H1 (cell line): ENCODE measurements around the gene TMPRSS13. TPM values are rescaled to one million over a fixed set of nuclear protein-coding genes. Genes with fewer than 3 reads are reported as not detected.
A peak's percentile ranks its signal among the peaks of the same experiment; 100 is the strongest.

Experiments
- CTCF ChIA-PET: fragments of 300-600 bp; sonication (Branson Sonifier 250); formaldehyde crosslinking; loops from one replicate; lab custom pipeline; 2021; ENCODE audit not compliant: partially characterized antibody; lab: Charles Lee
- POLR2A ChIA-PET: fragments of 300-600 bp; sonication (Branson Sonifier 250); formaldehyde crosslinking; loops from one replicate; lab custom pipeline; 2021; ENCODE audit warnings: inconsistent platforms; ENCODE audit not compliant: partially characterized antibody; lab: Charles Lee
- DNase-seq, 2 experiments: peaks; one replicate each; pipeline versions ENCODE4 v3.0.0 to v3.0.0-alpha.2; 2010 to 2022; ENCODE audit warnings: low spot score in 2 of 2, low read depth in 1 of 2, mixed read lengths in 1 of 2
- FAIRE-seq: peaks from 2 replicates; lab custom pipeline; 2011; peaks lifted over from hg19 to GRCh38; lab: Jason Lieb, UNC
- H2AFZ ChIP-seq: 2 replicates; pipeline ENCODE4 v1.8.1; 2012; ENCODE audit warnings: low read length, inconsistent platforms
- H2AK5ac ChIP-seq: 2 replicates; pipeline ENCODE4 v1.6.1; 2013; ENCODE audit warnings: low read depth, low read length
- H2BK120ac ChIP-seq: replicated peaks from 2 replicates; pipeline ENCODE3; 2013; ENCODE audit warnings: low read depth, low read length, inconsistent platforms
- H2BK12ac ChIP-seq: 2 replicates; pipeline ENCODE4 v1.6.1; 2013; ENCODE audit warnings: low read depth, low read length
- H2BK15ac ChIP-seq: 2 replicates; pipeline ENCODE4 v1.6.1; 2013; ENCODE audit warnings: low read length
- H2BK20ac ChIP-seq: 2 replicates; pipeline ENCODE4 v1.6.1; 2013; ENCODE audit warnings: low read length
- H2BK5ac ChIP-seq: 2 replicates; pipeline ENCODE4 v1.6.1; 2013; ENCODE audit warnings: low read depth, low read length
- H3K14ac ChIP-seq: 2 replicates; pipeline ENCODE4 v1.6.1; 2013; ENCODE audit warnings: inconsistent platforms; ENCODE audit not compliant: insufficient read length
- H3K18ac ChIP-seq: 2 replicates; pipeline ENCODE4 v1.6.1; 2013; ENCODE audit warnings: low read length; ENCODE audit errors: extremely low read depth
- H3K23ac ChIP-seq: 2 replicates; pipeline ENCODE4 v1.6.1; 2013; ENCODE audit warnings: inconsistent platforms; ENCODE audit not compliant: insufficient read length
- H3K23me2 ChIP-seq: 2 replicates; pipeline ENCODE4 v1.6.1; 2013; ENCODE audit warnings: low read depth, low read length
- H3K27ac ChIP-seq: 2 replicates; pipeline ENCODE4 v1.6.1; 2011; ENCODE audit warnings: low read depth, low read length, inconsistent platforms
- H3K27me3 ChIP-seq, 4 experiments: replicated peaks in 1 of 4; 1 replicate in 1 of 4; 2 replicates in 3 of 4; pipeline versions ENCODE4 v1.6.1 to v1.8.1; 2011 to 2013; ENCODE audit warnings: low read length in 3 of 4, mild to moderate bottlenecking in 3 of 4, inconsistent platforms in 2 of 4, mixed read lengths in 2 of 4, moderate library complexity in 1 of 4; ENCODE audit not compliant: control insufficient read depth in 3 of 4, insufficient read depth in 3 of 4; ENCODE audit errors: extremely low read depth in 1 of 4
- H3K36me3 ChIP-seq, 4 experiments: 2 replicates each; pipeline versions ENCODE4 v1.6.1 to v1.8.1; 2011 to 2013; ENCODE audit warnings: mild to moderate bottlenecking in 4 of 4, low read length in 3 of 4, moderate library complexity in 2 of 4, control low read depth in 1 of 4, inconsistent platforms in 1 of 4; ENCODE audit not compliant: insufficient read depth in 4 of 4, control insufficient read depth in 2 of 4
- H3K4ac ChIP-seq: replicated peaks from 2 replicates; pipeline ENCODE3; 2013; ENCODE audit warnings: low read length, low read depth, mixed read lengths, inconsistent platforms; ENCODE audit not compliant: insufficient read length
- H3K4me1 ChIP-seq, 4 experiments: replicated peaks in 1 of 4; 1 replicate in 1 of 4; 2 replicates in 3 of 4; pipeline versions ENCODE4 v1.6.1 to v1.8.1; 2011 to 2013; ENCODE audit warnings: low read length in 3 of 4, inconsistent platforms in 2 of 4, mixed read lengths in 1 of 4; ENCODE audit not compliant: insufficient read depth in 4 of 4, control insufficient read depth in 3 of 4
- H3K4me2 ChIP-seq, 2 experiments: 2 replicates each; pipeline versions ENCODE4 v1.6.1 to v1.8.1; 2011 to 2013; ENCODE audit warnings: low read depth in 2 of 2, low read length in 2 of 2, control low read depth in 1 of 2, inconsistent platforms in 1 of 2, mild to moderate bottlenecking in 1 of 2; ENCODE audit not compliant: insufficient read depth in 1 of 2
- H3K4me3 ChIP-seq, 4 experiments: fragments of 200-600, 300-600 bp in 1 of 4; sonication (generic), shearing (Covaris generic), sonication (Bioruptor Twin) in 1 of 4; 2 replicates each; pipeline versions ENCODE4 v1.5.1 to v1.8.1; 2011 to 2016; ENCODE audit warnings: low read length in 4 of 4, low read depth in 3 of 4, control low read depth in 2 of 4, inconsistent platforms in 2 of 4, mild to moderate bottlenecking in 2 of 4, mixed read lengths in 1 of 4, moderate library complexity in 1 of 4; ENCODE audit not compliant: insufficient read depth in 2 of 4; ENCODE audit errors: extremely low read depth in 1 of 4
- H3K56ac ChIP-seq: replicated peaks from 2 replicates; pipeline ENCODE3; 2013; ENCODE audit warnings: low read depth, mild to moderate bottlenecking, mixed read lengths, low read length, inconsistent platforms; ENCODE audit not compliant: insufficient read length
- H3K79me1 ChIP-seq: 2 replicates; pipeline ENCODE4 v1.6.1; 2013; ENCODE audit warnings: low read depth, low read length, control low read depth
- H3K79me2 ChIP-seq, 2 experiments: 2 replicates each; pipeline versions ENCODE4 v1.6.1 to v1.8.1; 2012 to 2013; ENCODE audit warnings: low read length in 2 of 2, mild to moderate bottlenecking in 2 of 2, inconsistent platforms in 1 of 2; ENCODE audit not compliant: insufficient read depth in 2 of 2, control insufficient read depth in 1 of 2
- H3K9ac ChIP-seq, 4 experiments: replicated peaks in 1 of 4; 1 replicate in 1 of 4; 2 replicates in 3 of 4; pipeline versions ENCODE4 v1.6.1 to v1.8.1; 2011 to 2013; ENCODE audit warnings: low read depth in 3 of 4, low read length in 3 of 4, control low read depth in 2 of 4, mild to moderate bottlenecking in 2 of 4, moderate library complexity in 2 of 4, inconsistent platforms in 1 of 4; ENCODE audit errors: extremely low read depth in 1 of 4
- H3K9me3 ChIP-seq, 2 experiments: 2 replicates each; pipeline versions ENCODE4 v1.6.1 to v1.8.1; 2012 to 2013; ENCODE audit warnings: mild to moderate bottlenecking in 2 of 2, moderate library complexity in 2 of 2, control low read depth in 1 of 2, inconsistent platforms in 1 of 2, low read depth in 1 of 2, low read length in 1 of 2, mixed read lengths in 1 of 2; ENCODE audit not compliant: insufficient read depth in 2 of 2
- H4K20me1 ChIP-seq, 2 experiments: replicated peaks in 1 of 2; 2 replicates each; pipeline versions ENCODE3 to v1.8.1; 2011 to 2013; ENCODE audit warnings: inconsistent platforms in 2 of 2, low read length in 2 of 2, mild to moderate bottlenecking in 1 of 2; ENCODE audit not compliant: insufficient read depth in 2 of 2, control insufficient read depth in 1 of 2
- H4K5ac ChIP-seq: 2 replicates; pipeline ENCODE4 v1.6.1; 2013; ENCODE audit warnings: low read length, low read depth, mixed read lengths, inconsistent platforms; ENCODE audit not compliant: insufficient read length
- H4K8ac ChIP-seq: 2 replicates; pipeline ENCODE4 v1.8.0; 2013; ENCODE audit warnings: mild to moderate bottlenecking, moderate library complexity, low read length, inconsistent platforms; ENCODE audit not compliant: insufficient read depth; ENCODE audit errors: extremely low read depth
- H4K91ac ChIP-seq: replicated peaks from 2 replicates; pipeline ENCODE3; 2013; ENCODE audit warnings: low read length, mixed read lengths, inconsistent platforms; ENCODE audit not compliant: insufficient read length
- CHD2 ChIP-seq: IDR thresholded peaks from 2 replicates; pipeline ENCODE4 v1.6.1; 2012; ENCODE audit warnings: low read length, improper control_type of control experiment
- CREB1 ChIP-seq: IDR thresholded peaks from 2 replicates; pipeline ENCODE4 v1.6.1; 2012; ENCODE audit warnings: inconsistent platforms
- HDAC2 ChIP-seq, 2 experiments: fragments of 300-600 bp in 1 of 2; sonication (generic) in 1 of 2; IDR thresholded peaks; 2 replicates each; pipeline ENCODE4 v1.6.1; 2011 to 2012; ENCODE audit warnings: low read depth in 2 of 2, low read length in 2 of 2, mild to moderate bottlenecking in 2 of 2, moderate library complexity in 2 of 2, borderline replicate concordance in 1 of 2, inconsistent platforms in 1 of 2
- KDM4A ChIP-seq: IDR thresholded peaks from one replicate; pipeline ENCODE4 v1.7.1; 2012; ENCODE audit warnings: low read depth, mild to moderate bottlenecking, moderate library complexity, low read length, inconsistent platforms; ENCODE audit not compliant: severe bottlenecking
- NRF1 ChIP-seq: IDR thresholded peaks from 2 replicates; pipeline ENCODE4 v1.6.1; 2011; ENCODE audit warnings: mild to moderate bottlenecking, low read depth, low read length, improper control_type of control experiment
- RFX5 ChIP-seq: IDR thresholded peaks from 2 replicates; pipeline ENCODE4 v1.6.1; 2011; ENCODE audit warnings: low read depth, low read length, improper control_type of control experiment, borderline replicate concordance
- SIRT6 ChIP-seq: IDR thresholded peaks from one replicate; pipeline ENCODE4 v1.7.1; 2012; ENCODE audit warnings: low read length, inconsistent platforms
- TBP ChIP-seq: IDR thresholded peaks from 2 replicates; pipeline ENCODE4 v1.6.1; 2011; ENCODE audit warnings: low read depth, low read length, improper control_type of control experiment
- TCF12 ChIP-seq: IDR thresholded peaks from 2 replicates; pipeline ENCODE4 v1.6.1; 2011; ENCODE audit warnings: low read depth, mild to moderate bottlenecking, low read length
- WGBS, 2 experiments: shearing (Covaris generic) in 1 of 2; methylation state at CpG; one replicate each; pipeline versions ENCODE4 v1.1.6 to v1.1.7; 2013 to 2015; ENCODE audit warnings: low lambda C conversion rate in 2 of 2, mixed read lengths in 2 of 2, inconsistent platforms in 1 of 2, low coverage in 1 of 2, missing lambda C conversion rate in 1 of 2; ENCODE audit not compliant: insufficient replicate concordance in 2 of 2, insufficient coverage in 1 of 2, insufficient read length in 1 of 2; ENCODE audit errors: extremely low coverage in 1 of 2, missing lambda C conversion rate in 1 of 2; 5-methylcytosine and 5-hydroxymethylcytosine counted together
- polyA plus RNA-seq, 7 experiments: library from polyadenylated mRNA; depleted of rRNA in 3 of 7; stranded (reverse) in 5 of 7; unstranded in 2 of 7; fragments of >200 nt in 5 of 7; fragments of 200-250 nt in 2 of 7; gene quantifications; 1 replicate in 5 of 7; 2 replicates in 1 of 7; 4 replicates in 1 of 7; pipeline versions ENCODE4 v1.2.1 to v1.2.3, GENCODE V29; 2011 to 2013; ENCODE audit warnings: missing spikeins in 2 of 7, mixed read lengths in 2 of 7
- total RNA-seq: library from RNA; stranded (reverse); fragmentation: NEBNext Ultra II Directional; extraction: Animal tissue kit (Norgen Biotek cat#: 25700); gene quantifications from 2 replicates; pipeline ENCODE4 v1.2.1, GENCODE V29; 2021

Gene TMPRSS13
- total and polyA plus RNA-seq, 2 of the 8 experiments (the other 6 are each of a cell fraction or from before 2014, with no cell fraction given) = 0.61 to 0.79 TPM

DNA sequence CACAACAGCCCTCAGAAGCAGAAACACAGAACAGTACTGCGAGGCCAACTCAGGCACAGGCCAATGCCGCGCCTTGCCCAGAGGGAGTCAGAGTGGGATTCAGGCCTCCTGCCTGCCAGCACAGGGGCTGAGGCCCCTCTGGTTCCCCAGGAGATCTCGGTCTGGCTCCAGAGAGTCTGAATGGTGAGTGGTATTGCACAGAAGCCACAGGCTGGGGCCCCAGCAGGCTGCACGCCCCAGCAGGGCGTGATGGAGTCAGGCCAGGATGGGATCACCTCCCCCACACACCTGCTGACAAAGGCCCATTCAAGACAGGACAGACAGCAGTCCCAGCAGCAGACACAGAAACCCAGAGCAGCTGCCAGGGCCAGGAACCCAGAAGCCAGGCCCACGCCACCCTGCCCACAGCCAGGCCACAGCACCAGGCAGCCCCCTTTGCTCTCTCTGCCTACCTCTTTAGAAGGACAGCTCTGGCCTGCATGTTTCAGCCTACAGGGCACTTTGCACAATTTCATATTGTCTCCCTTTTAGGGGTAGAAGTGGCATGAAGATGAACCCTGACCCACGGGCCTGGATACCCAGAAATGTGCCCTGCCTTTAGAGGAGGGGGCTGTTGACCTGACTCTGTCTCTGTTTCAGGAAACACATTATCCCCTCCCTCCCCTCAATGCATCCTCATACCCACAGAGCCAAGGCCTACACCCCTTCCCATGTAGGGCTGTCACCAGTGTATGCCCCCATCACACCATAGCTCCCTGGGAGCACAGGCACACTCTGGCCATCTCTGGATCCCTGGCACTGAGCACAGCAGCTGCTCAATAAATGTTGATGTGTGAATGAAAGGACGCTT, 58.9 kb downstream of the TMPRSS13 start:
- Histone ChIP-seq H3K9me3 (no peaks in the 10 kb centered on the region), H3K4me3 (peak overlapping the region in 1 of 4 experiments; percentile 26; a peak in 3 of 8 replicates), H4K5ac (no peak overlapping the region), H3K4ac (peak overlapping the region; percentile 36), H2BK12ac (peak overlapping the region; percentile 40; the same call in 1 of the 2 replicates), H4K8ac (no peak overlapping the region), H3K4me2 (peak overlapping the region; percentile 9 to 51; a peak in 3 of 4 replicates), H3K79me2 (peaks cover 0 to 51% of the 10 kb centered on the region in 2 experiments; a peak in 2 of 4 replicates), H3K79me1 (peaks cover 15% of the 10 kb centered on the region), H2AFZ (no peak overlapping the region), H3K9ac (no peak overlapping the region), H3K14ac (no peak overlapping the region), H2BK120ac (no peak overlapping the region), H3K36me3 (no peaks in the 10 kb centered on the region), H2AK5ac (no peak overlapping the region), H3K27ac (0 out of 2 replicates have a peak overlapping the region, but pooled peaks have one; percentile 15), H4K20me1 (peaks cover 8 to 18% of the 10 kb centered on the region in 2 experiments), H2BK20ac (peak overlapping the region; percentile 75), H2BK15ac (peak overlapping the region; percentile 73; the same call in 1 of the 2 replicates), H3K56ac (no peak overlapping the region), H3K4me1 (peaks cover 10 to 33% (median 25%) of the 10 kb centered on the region in 4 experiments), H3K18ac (0 out of 2 replicates have a peak overlapping the region, but pooled peaks have one; percentile 33), H2BK5ac (peak overlapping the region; percentile 7; the same call in 1 of the 2 replicates), H4K91ac (no peak overlapping the region), H3K23ac (no peak overlapping the region), H3K23me2 (peaks cover 10% of the 10 kb centered on the region), H3K27me3 (peaks cover 0 to under 1% (median 0%) of the 10 kb centered on the region in 4 experiments; a peak in 3 of 7 replicates)
- no peak for TF ChIP-seq HDAC2 (IDR thresholded peaks at IDR 0.05; ENCODE audit: borderline replicate concordance in 1 of 2, low read depth in 2 of 2, low read length in 2 of 2)
- TF ChIP-seq NRF1 = no peak
- 0 out of 2 replicates have a peak, but pooled peaks have one; percentile 25 for TF ChIP-seq TCF12
- no peak for TF ChIP-seq TBP
- no peak for TF ChIP-seq RFX5
- no peak for TF ChIP-seq KDM4A
- no peak for TF ChIP-seq CHD2
- 0 out of 2 replicates have a peak, but pooled peaks have one; percentile 10 for TF ChIP-seq CREB1
- TF ChIP-seq SIRT6 = no peak
- ChIA-PET CTCF (interaction anchor here (0.9 to 1.6 kb wide), 6 partner anchors 11 to 183 kb away, joined by 3 to 4 read pairs (median 3); no protein-coding TSS in a partner anchor), POLR2A (interaction anchor here (1.3 kb wide), 1 partner anchor 50 kb away, joined by 3 read pairs; no protein-coding TSS in a partner anchor)
- WGBS, 2 experiments = 72% methylated on average over 9 of the region's 9 CpGs; no CpG with 5 or more reads in 1 of the 2 experiments
- FAIRE-seq (no peak), DNase-seq (no peak)
